Activated B cell treated with CpG ODN at 0.5 μM for 24 hours (primary cell): ENCODE results near the gene TBXAS1. TPM values are rescaled to one million over a fixed set of nuclear protein-coding genes. Genes with fewer than 3 reads are reported as not detected.

Experiments used
- ATAC-seq: fragments of 200-7000 bp; cut with Tn5 transposase; one replicate; pipeline ENCODE4 v1.10.0; 2021; ENCODE audit warnings: low read depth, mild to moderate bottlenecking, moderate library complexity
- CTCF ChIA-PET: fragments of 350-600 bp; sonication (Branson Sonifier 250); formaldehyde crosslinking; loops from one replicate; lab custom pipeline; 2021; ENCODE audit warnings: antibody characterized with exemption; lab: Charles Lee
- POLR2A ChIA-PET: fragments of 350-600 bp; sonication (Branson Sonifier 250); formaldehyde crosslinking; loops from one replicate; lab custom pipeline; 2021; ENCODE audit warnings: antibody characterized with exemption; lab: Charles Lee
- DNase-seq: peaks from one replicate; pipeline ENCODE4 v3.0.0; 2022
- H3K27ac Mint-ChIP-seq: one replicate; pipeline ENCODE4 v1.8.0; 2020; ENCODE audit warnings: mixed read lengths
- H3K27me3 Mint-ChIP-seq: one replicate; pipeline ENCODE4 v1.8.0; 2021; ENCODE audit warnings: mixed read lengths
- H3K36me3 Mint-ChIP-seq: one replicate; pipeline ENCODE4 v1.8.0; 2021; ENCODE audit warnings: low read depth, mixed read lengths
- H3K4me1 Mint-ChIP-seq: one replicate; pipeline ENCODE4 v1.8.0; 2021; ENCODE audit warnings: mixed read lengths
- H3K4me3 Mint-ChIP-seq: one replicate; pipeline ENCODE4 v1.8.0; 2020; ENCODE audit warnings: mild to moderate bottlenecking, mixed read lengths
- H3K9me3 Mint-ChIP-seq: one replicate; pipeline ENCODE4 v1.8.0; 2020; ENCODE audit warnings: mixed read lengths
- intact Hi-C: fragments of 100-400 bp; cut with micrococcal nuclease; formaldehyde crosslinking; loops from one replicate; pipeline ENCODE4 v1.15.1; 2024
- total RNA-seq: library from RNA; stranded (reverse); gene quantifications from 2 replicates; pipeline ENCODE4 v1.2.3, GENCODE V29; 2022
- TF ChIP-seq, protein P1 (sequence below): fragments of 200-600 bp; IDR thresholded peaks from one replicate; pipeline ENCODE4 v1.8.0; 2022; ENCODE audit warnings: antibody characterized with exemption, mild to moderate bottlenecking

TBXAS1 gene
- total RNA-seq, 1 donor from 2014 or later, result 3.8 TPM

DNA sequence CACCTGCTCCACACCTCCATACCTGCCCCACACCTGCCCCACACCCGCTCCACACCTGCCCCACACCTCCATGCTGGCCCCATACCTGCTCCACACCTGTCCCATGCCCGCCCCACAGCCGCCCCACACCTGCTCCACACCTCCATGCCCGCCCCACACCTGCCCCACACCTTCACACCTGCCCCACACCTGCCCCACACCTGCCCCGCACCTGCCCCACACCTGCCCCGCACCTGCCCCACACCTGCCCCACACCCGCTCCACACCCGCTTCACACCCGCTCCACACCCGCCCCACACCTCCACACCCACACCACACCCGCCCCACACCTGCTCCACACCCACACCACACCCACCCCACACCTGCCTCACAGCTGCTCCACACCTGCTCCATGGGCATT, 180.7 kb downstream of the TBXAS1 start:
- Mint-ChIP-seq H3K36me3 (no peaks in the 10 kb centered on the region), H3K4me1 (no peaks in the 10 kb centered on the region), H3K9me3 (no peaks in the 10 kb centered on the region), H3K27ac (no peak overlapping the region), H3K27me3 (no peaks in the 10 kb centered on the region), H3K4me3 (no peak overlapping the region)
- POLR2A ChIA-PET, result no interaction called here
- CTCF ChIA-PET, result no interaction called here
- TF ChIP-seq, protein P1, sequence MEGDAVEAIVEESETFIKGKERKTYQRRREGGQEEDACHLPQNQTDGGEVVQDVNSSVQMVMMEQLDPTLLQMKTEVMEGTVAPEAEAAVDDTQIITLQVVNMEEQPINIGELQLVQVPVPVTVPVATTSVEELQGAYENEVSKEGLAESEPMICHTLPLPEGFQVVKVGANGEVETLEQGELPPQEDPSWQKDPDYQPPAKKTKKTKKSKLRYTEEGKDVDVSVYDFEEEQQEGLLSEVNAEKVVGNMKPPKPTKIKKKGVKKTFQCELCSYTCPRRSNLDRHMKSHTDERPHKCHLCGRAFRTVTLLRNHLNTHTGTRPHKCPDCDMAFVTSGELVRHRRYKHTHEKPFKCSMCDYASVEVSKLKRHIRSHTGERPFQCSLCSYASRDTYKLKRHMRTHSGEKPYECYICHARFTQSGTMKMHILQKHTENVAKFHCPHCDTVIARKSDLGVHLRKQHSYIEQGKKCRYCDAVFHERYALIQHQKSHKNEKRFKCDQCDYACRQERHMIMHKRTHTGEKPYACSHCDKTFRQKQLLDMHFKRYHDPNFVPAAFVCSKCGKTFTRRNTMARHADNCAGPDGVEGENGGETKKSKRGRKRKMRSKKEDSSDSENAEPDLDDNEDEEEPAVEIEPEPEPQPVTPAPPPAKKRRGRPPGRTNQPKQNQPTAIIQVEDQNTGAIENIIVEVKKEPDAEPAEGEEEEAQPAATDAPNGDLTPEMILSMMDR, result no peak
- intact Hi-C loops, result no loop called here
- no peak for DNase-seq
- ATAC-seq, result no peak

GRCh38 chr7:140010194-140010895, 181.3 kb downstream of the TBXAS1 start:
- POLR2A ChIA-PET, result no interaction called here
- H3K4me1 Mint-ChIP-seq, result no peaks in the 10 kb centered on the region
- intact Hi-C loops, result no loop called here
- H3K27me3 Mint-ChIP-seq, result no peaks in the 10 kb centered on the region
- H3K9me3 Mint-ChIP-seq, result no peaks in the 10 kb centered on the region
- H3K27ac Mint-ChIP-seq, result no peak overlapping the region
- DNase-seq (no peak), ATAC-seq (no peak)
- CTCF ChIA-PET, result interaction anchor here (1.4 kb wide), 1 partner anchor 364 kb away, joined by 6 read pairs; no protein-coding TSS in a partner anchor
- TF ChIP-seq, protein P1, result no peak
- H3K4me3 Mint-ChIP-seq, result no peak overlapping the region
- no peaks in the 10 kb centered on the region for H3K36me3 Mint-ChIP-seq

DNA sequence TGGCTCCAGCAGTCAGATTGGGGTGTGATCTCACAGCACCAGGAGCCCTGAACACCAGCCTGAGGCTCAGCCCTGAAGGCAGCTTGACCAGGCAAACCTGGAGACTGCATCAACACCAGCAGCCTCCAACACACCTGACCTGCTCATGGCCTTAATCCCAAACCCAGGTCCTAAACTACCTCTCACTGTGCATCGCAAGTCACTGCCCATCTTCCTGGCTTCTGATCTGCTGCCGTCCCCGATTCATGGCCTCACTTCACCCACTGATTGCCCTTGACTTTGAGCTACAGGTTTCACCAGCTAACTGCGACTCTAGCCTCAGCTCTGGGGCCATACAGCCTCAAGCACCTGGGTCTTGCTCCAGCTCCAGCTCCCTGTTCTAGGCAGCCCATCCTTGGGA, 184.6 kb downstream of the TBXAS1 start:
- ATAC-seq (no peak), DNase-seq (no peak)
- Mint-ChIP-seq H3K9me3 (no peaks in the 10 kb centered on the region), H3K4me1 (no peaks in the 10 kb centered on the region), H3K36me3 (no peaks in the 10 kb centered on the region), H3K27me3 (no peaks in the 10 kb centered on the region), H3K27ac (no peak overlapping the region), H3K4me3 (no peak overlapping the region)
- ChIA-PET CTCF (no interaction called here), POLR2A (no interaction called here)
- intact Hi-C loops, result no loop called here
- TF ChIP-seq, protein P1, result no peak

- Mint-ChIP-seq H3K36me3 (no peaks in the 10 kb centered on the region), H3K9me3 (no peaks in the 10 kb centered on the region), H3K27me3 (no peaks in the 10 kb centered on the region), H3K4me1 (no peaks in the 10 kb centered on the region), H3K27ac (no peak overlapping the region), H3K4me3 (no peak overlapping the region)
- intact Hi-C loops, result no loop called here
- TF ChIP-seq, protein P1, result no peak
- ATAC-seq, result no peak
- ChIA-PET CTCF (no interaction called here), POLR2A (no interaction called here)
- no peak for DNase-seq
Observed at GRCh38 chr7:140014123-140014522, 185.1 kb downstream of the TBXAS1 start.

- H3K4me1 Mint-ChIP-seq, result no peaks in the 10 kb centered on the region
- CTCF ChIA-PET, result no interaction called here
Observed at GRCh38 chr7:140015471-140015970, 186.5 kb downstream of the TBXAS1 start.

More at GRCh38 chr7:140015471-140015970, 186.5 kb downstream of the TBXAS1 start:
- no peak overlapping the region for H3K27ac Mint-ChIP-seq
- POLR2A ChIA-PET, result no interaction called here
- no peak for ATAC-seq
- no peaks in the 10 kb centered on the region for H3K27me3 Mint-ChIP-seq
- no peaks in the 10 kb centered on the region for H3K9me3 Mint-ChIP-seq
- intact Hi-C loops, result no loop called here
- no peak for DNase-seq
- no peaks in the 10 kb centered on the region for H3K36me3 Mint-ChIP-seq
- no peak overlapping the region for H3K4me3 Mint-ChIP-seq
- TF ChIP-seq, protein P1, result no peak
